Caki2 (cell line): ENCODE results near the gene MAB21L1. TPM values are rescaled to one million over a fixed set of nuclear protein-coding genes. Genes with fewer than 3 reads are reported as not detected.

Experiments
- DNase-seq: peaks from one replicate; pipeline ENCODE4 v3.0.0-alpha.2; 2015; ENCODE audit warnings: low read depth
- in situ Hi-C: cut with HindIII; loops from 2 replicates; pipeline ENCODE4 v1.10.0; 2016; ENCODE audit warnings: low sequenced_read_pairs, low pct_unique_long_range_greater_than_20kb, mixed read lengths
- total RNA-seq: library from RNA; depleted of rRNA; stranded (reverse); fragments of >200 nt; shearing (Covaris generic); gene quantifications from 2 replicates; pipeline ENCODE4 v1.2.3, GENCODE V29; 2014; ENCODE audit warnings: low replicate concordance

MAB21L1 gene
- total RNA-seq, 1 experiment from 2014 or later = not detected

GRCh38 chr13:35482527-35482926 lies 6.0 kb upstream of the MAB21L1 start:
- in situ Hi-C loops = no loop called here
- DNase-seq = no peak

GRCh38 chr13:35481777-35482176 lies 5.3 kb upstream of the MAB21L1 start:
- in situ Hi-C loops = no loop called here
- no peak for DNase-seq

GRCh38 chr13:35480346-35480745 lies 3.9 kb upstream of the MAB21L1 start:
- in situ Hi-C loops = no loop called here
- no peak for DNase-seq

- in situ Hi-C loops = no loop called here
- DNase-seq = no peak
These were observed 3.2 kb upstream of the MAB21L1 start for GRCh38 chr13:35479706-35480105.

- in situ Hi-C loops = no loop called here
- no peak for DNase-seq
These were observed 2.6 kb upstream of the MAB21L1 start for GRCh38 chr13:35479038-35479492.

- DNase-seq = no peak
- in situ Hi-C loops = no loop called here
These were observed 2.0 kb upstream of the MAB21L1 start for GRCh38 chr13:35478271-35479037.

GRCh38 chr13:35477386-35477946 lies 977 bp upstream of the MAB21L1 start:
- in situ Hi-C loops = no loop called here
- no peak for DNase-seq

GRCh38 chr13:35475212-35475959 lies 1.1 kb downstream of the MAB21L1 start:
- no peak for DNase-seq
- in situ Hi-C loops = no loop called here

GRCh38 chr13:35474496-35475211 lies 1.8 kb downstream of the MAB21L1 start:
- DNase-seq = no peak
- in situ Hi-C loops = no loop called here

- in situ Hi-C loops = no loop called here
- DNase-seq = no peak
These were observed 2.7 kb downstream of the MAB21L1 start for GRCh38 chr13:35473802-35474201.

- no peak for DNase-seq
These were observed 3.2 kb downstream of the MAB21L1 start for GRCh38 chr13:35473206-35473775.

GRCh38 chr13:35472323-35472881 lies 4.1 kb downstream of the MAB21L1 start:
- in situ Hi-C loops = no loop called here
- no peak for DNase-seq

More at GRCh38 chr13:35473206-35473775, 3.2 kb downstream of the MAB21L1 start:
- in situ Hi-C loops = no loop called here

GRCh38 chr13:35471706-35472322 lies 4.7 kb downstream of the MAB21L1 start:
- in situ Hi-C loops = no loop called here
- no peak for DNase-seq

- in situ Hi-C loops = no loop called here
- DNase-seq = no peak
These were observed 5.5 kb downstream of the MAB21L1 start for GRCh38 chr13:35470671-35471661.

- DNase-seq = no peak
- in situ Hi-C loops = no loop called here
These were observed 6.5 kb downstream of the MAB21L1 start for GRCh38 chr13:35469806-35470525.

GRCh38 chr13:35468195-35468594 lies 8.3 kb downstream of the MAB21L1 start:
- in situ Hi-C loops = no loop called here

More at GRCh38 chr13:35468195-35468594, 8.3 kb downstream of the MAB21L1 start:
- DNase-seq = no peak
